ENCODE measurements around the gene BTD. TPM values are rescaled to one million over a fixed set of nuclear protein-coding genes. Genes with fewer than 3 reads are reported as not detected.

Gene BTD
- total RNA-seq, 1 donor from 2014 or later, result 16.2 TPM

GRCh38 chr3:15673536-15673935, 72.0 kb downstream of the BTD start:
- H3K36me3 Mint-ChIP-seq (ENCODE audit: low read depth, unreplicated experiment), result peaks cover 4% of the 10 kb centered on the region

GRCh38 chr3:15676259-15676658, 74.7 kb downstream of the BTD start:
- Histone ChIP-seq H4K20me1 (ENCODE audit: insufficient read depth, low read length) (no peaks in the 10 kb centered on the region), H3K9ac (ENCODE audit: low read length) (no peak overlapping the region), H3K4me2 (ENCODE audit: low read length) (no peak overlapping the region), H3K4me3 (ENCODE audit: insufficient read depth, low read depth, low read length) (no peak overlapping the region), H3K4me1 (ENCODE audit: insufficient read depth, low read length) (no peaks in the 10 kb centered on the region), H2AFZ (ENCODE audit: low read depth, low read length) (no peak overlapping the region), H3K36me3 (ENCODE audit: insufficient read depth, low read length) (peaks cover 48% of the 10 kb centered on the region), H3K27me3 (ENCODE audit: insufficient read depth, low read length) (no peaks in the 10 kb centered on the region), H3K9me3 (ENCODE audit: insufficient read depth, low read depth, low read length) (no peaks in the 10 kb centered on the region), H3K79me2 (ENCODE audit: insufficient read depth, low read length) (no peaks in the 10 kb centered on the region), H3K27ac (ENCODE audit: low read depth, low read length) (no peak overlapping the region)
- no peaks in the 10 kb centered on the region for H3K27me3 Mint-ChIP-seq (ENCODE audit: low read depth, unreplicated experiment)
- H3K4me1 Mint-ChIP-seq (ENCODE audit: low read depth, unreplicated experiment), result no peaks in the 10 kb centered on the region
- FAIRE-seq (no peak), DNase-seq (ENCODE audit: low read depth) (no peak)
- no peak overlapping the region for H3K4me3 Mint-ChIP-seq (ENCODE audit: unreplicated experiment)
- H3K27ac Mint-ChIP-seq (ENCODE audit: unreplicated experiment), result no peak overlapping the region
- no peaks in the 10 kb centered on the region for H3K9me3 Mint-ChIP-seq (ENCODE audit: unreplicated experiment)
- TF ChIP-seq EZH2 (IDR thresholded peaks at IDR 0.05; ENCODE audit: insufficient read depth, low read length) (no peak), CTCF (IDR thresholded peaks at IDR 0.05; ENCODE audit: insufficient read depth, low read depth, low read length) (no peak)
- H3K36me3 Mint-ChIP-seq (ENCODE audit: low read depth, unreplicated experiment), result peaks cover 7% of the 10 kb centered on the region

More at GRCh38 chr3:15673536-15673935, 72.0 kb downstream of the BTD start:
- Mint-ChIP-seq H3K27me3 (ENCODE audit: low read depth, unreplicated experiment) (no peaks in the 10 kb centered on the region), H3K4me1 (ENCODE audit: low read depth, unreplicated experiment) (no peaks in the 10 kb centered on the region), H3K27ac (ENCODE audit: unreplicated experiment) (no peak overlapping the region), H3K4me3 (ENCODE audit: unreplicated experiment) (no peak overlapping the region), H3K9me3 (ENCODE audit: unreplicated experiment) (no peaks in the 10 kb centered on the region)
- Histone ChIP-seq H3K9me3 (ENCODE audit: insufficient read depth, low read depth, low read length) (no peaks in the 10 kb centered on the region), H3K27ac (ENCODE audit: low read depth, low read length) (no peak overlapping the region), H2AFZ (ENCODE audit: low read depth, low read length) (no peak overlapping the region), H3K27me3 (ENCODE audit: insufficient read depth, low read length) (no peaks in the 10 kb centered on the region), H3K4me1 (ENCODE audit: insufficient read depth, low read length) (no peaks in the 10 kb centered on the region), H4K20me1 (ENCODE audit: insufficient read depth, low read length) (no peaks in the 10 kb centered on the region), H3K36me3 (ENCODE audit: insufficient read depth, low read length) (peaks cover 61% of the 10 kb centered on the region), H3K4me2 (ENCODE audit: low read length) (no peak overlapping the region), H3K4me3 (ENCODE audit: insufficient read depth, low read depth, low read length) (no peak overlapping the region), H3K79me2 (ENCODE audit: insufficient read depth, low read length) (no peaks in the 10 kb centered on the region), H3K9ac (ENCODE audit: low read length) (no peak overlapping the region)
- DNase-seq (ENCODE audit: low read depth), result no peak
- no peak for FAIRE-seq
- TF ChIP-seq CTCF (IDR thresholded peaks at IDR 0.05; ENCODE audit: insufficient read depth, low read depth, low read length) (no peak), EZH2 (IDR thresholded peaks at IDR 0.05; ENCODE audit: insufficient read depth, low read length) (no peak)

- H3K4me2 ChIP-seq (ENCODE audit: low read length), result no peak overlapping the region
- H3K36me3 ChIP-seq (ENCODE audit: insufficient read depth, low read length), result peaks cover 44% of the 10 kb centered on the region
- no peaks in the 10 kb centered on the region for H4K20me1 ChIP-seq (ENCODE audit: insufficient read depth, low read length)
- Mint-ChIP-seq H3K36me3 (ENCODE audit: low read depth, unreplicated experiment) (peaks cover 6% of the 10 kb centered on the region), H3K27me3 (ENCODE audit: low read depth, unreplicated experiment) (no peaks in the 10 kb centered on the region), H3K9me3 (ENCODE audit: unreplicated experiment) (no peaks in the 10 kb centered on the region), H3K27ac (ENCODE audit: unreplicated experiment) (no peak overlapping the region), H3K4me3 (ENCODE audit: unreplicated experiment) (no peak overlapping the region), H3K4me1 (ENCODE audit: low read depth, unreplicated experiment) (no peaks in the 10 kb centered on the region)
- no peaks in the 10 kb centered on the region for H3K27me3 ChIP-seq (ENCODE audit: insufficient read depth, low read length)
- H3K79me2 ChIP-seq (ENCODE audit: insufficient read depth, low read length), result no peaks in the 10 kb centered on the region
- no peak overlapping the region for H3K27ac ChIP-seq (ENCODE audit: low read depth, low read length)
- DNase-seq (ENCODE audit: low read depth) (no peak), FAIRE-seq (no peak)
- H3K9me3 ChIP-seq (ENCODE audit: insufficient read depth, low read depth, low read length), result no peaks in the 10 kb centered on the region
- H3K9ac ChIP-seq (ENCODE audit: low read length), result no peak overlapping the region
- H3K4me1 ChIP-seq (ENCODE audit: insufficient read depth, low read length), result no peaks in the 10 kb centered on the region
- TF ChIP-seq CTCF (IDR thresholded peaks at IDR 0.05; ENCODE audit: insufficient read depth, low read depth, low read length) (no peak), EZH2 (IDR thresholded peaks at IDR 0.05; ENCODE audit: insufficient read depth, low read length) (no peak)
- no peak overlapping the region for H2AFZ ChIP-seq (ENCODE audit: low read depth, low read length)
- no peak overlapping the region for H3K4me3 ChIP-seq (ENCODE audit: insufficient read depth, low read depth, low read length)
Observed at GRCh38 chr3:15679306-15679705, 77.8 kb downstream of the BTD start.

Data from astrocyte (in vitro differentiated cells and primary cell).